ENCODE measurements around the gene ABHD17A.

- TF ChIP-seq ZNF274 (IDR thresholded peaks at IDR 0.05; ENCODE audit: low read depth, low read length) (no peak), YY1 (IDR thresholded peaks at IDR 0.05; ENCODE audit: insufficient read depth, insufficient read length) (no peak), SUZ12 (IDR thresholded peaks at IDR 0.05; ENCODE audit: extremely low read depth, insufficient read depth, insufficient read length) (no peak)
Measured at GRCh38 chr19:1871140-1871597, 14.1 kb downstream of the ABHD17A start.
